NCI-H2227 (cell line): ENCODE results near the gene SNRNP25.
"Not testable (repeated sequence)": the region's sequence is repeated elsewhere in the genome, so short reads cannot be mapped to it uniquely, and the experiment has no call there.

Experiments used
- DNase-seq: peaks from one replicate; lab custom pipeline; 2025; ENCODE audit not compliant: unreplicated experiment; lab: John Stamatoyannopoulos, UW

The SNRNP25 gene

GRCh38 chr16:53346-54236, at the start of gene SNRNP25, which contains the start of gene POLR3K:
Gene SNRNP25, plus strand, starts transcription at chr16:53828. Its CDS starts 189 bp downstream, at chr16:54017.
Gene POLR3K, minus strand, starts transcription at chr16:53608. Its CDS starts 22 bp downstream, at chr16:53586.
- DNase-seq = peak; percentile 95

- no peak for DNase-seq
Measured at GRCh38 chr16:9903-10665, 43.5 kb upstream of the SNRNP25 start.

GRCh38 chr16:10772-11171, 42.9 kb upstream of the SNRNP25 start:
- DNase-seq = peak; percentile 76

GRCh38 chr16:17062-17765, 36.4 kb upstream of the SNRNP25 start:
- not testable (repeated sequence) for DNase-seq

- not testable (repeated sequence) for DNase-seq
Measured at GRCh38 chr16:20886-21285, 32.7 kb upstream of the SNRNP25 start.

- DNase-seq = not testable (repeated sequence)
Measured at GRCh38 chr16:24151-24550, 29.5 kb upstream of the SNRNP25 start.

- DNase-seq = not testable (repeated sequence)
Measured at GRCh38 chr16:25926-26348, 27.7 kb upstream of the SNRNP25 start.

- not testable (repeated sequence) for DNase-seq
Measured at GRCh38 chr16:30627-31026, 23.0 kb upstream of the SNRNP25 start.

- not testable (repeated sequence) for DNase-seq
Measured at GRCh38 chr16:33154-33876, 20.3 kb upstream of the SNRNP25 start.

GRCh38 chr16:33877-34647, 19.6 kb upstream of the SNRNP25 start:
- no peak for DNase-seq

- DNase-seq = no peak
Measured at GRCh38 chr16:34648-34987, 19.0 kb upstream of the SNRNP25 start.

GRCh38 chr16:35011-35677, 18.5 kb upstream of the SNRNP25 start:
- DNase-seq = no peak

GRCh38 chr16:35678-36305, 17.8 kb upstream of the SNRNP25 start:
- DNase-seq = no peak

- no peak for DNase-seq
Measured at GRCh38 chr16:36336-36984, 17.2 kb upstream of the SNRNP25 start.

- no peak for DNase-seq
Measured at GRCh38 chr16:37511-37910, 16.1 kb upstream of the SNRNP25 start.

- DNase-seq = not testable (repeated sequence)
Measured at GRCh38 chr16:38206-38605, 15.4 kb upstream of the SNRNP25 start.

- no peak for DNase-seq
Measured at GRCh38 chr16:38941-39892, 14.4 kb upstream of the SNRNP25 start.
